ENCODE data around the gene ZNFX1.

The ZNFX1 gene

DNA sequence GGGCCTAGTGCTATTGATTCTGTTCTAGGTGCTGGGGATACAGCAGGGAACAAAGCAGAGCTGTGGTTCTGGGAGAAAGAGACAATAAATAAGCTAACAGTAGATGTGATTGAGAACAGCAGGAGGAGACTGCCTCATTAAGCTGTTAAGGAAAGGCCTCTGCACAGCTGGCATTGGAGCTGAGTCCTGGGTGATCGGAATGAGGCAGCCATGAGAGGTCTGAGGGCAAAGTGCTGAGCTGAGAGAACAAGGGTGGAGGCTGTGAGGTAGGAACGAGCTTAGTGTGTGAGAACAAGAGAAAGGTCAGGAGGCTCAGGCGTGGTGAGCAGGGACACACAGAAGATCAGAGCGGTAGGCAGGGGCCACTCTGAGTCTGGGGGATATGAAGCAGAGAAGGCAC is 40.3 kb downstream of the ZNFX1 start:
- peaks cover 92% of the 10 kb centered on the region for H3K36me3 ChIP-seq (ENCODE audit: control insufficient read depth, insufficient read depth, low read length, severe bottlenecking)
- H3K4me3 ChIP-seq (ENCODE audit: low read length): no peak overlapping the region
- DNase-seq (ENCODE audit: low read depth): no peak
- no peaks in the 10 kb centered on the region for H3K9me3 ChIP-seq (ENCODE audit: control insufficient read depth, low read length)
- no peaks in the 10 kb centered on the region for H3K27me3 ChIP-seq (replicated peaks; ENCODE audit: control insufficient read depth, insufficient read depth, low read length)
- no peaks in the 10 kb centered on the region for H3K4me1 ChIP-seq (ENCODE audit: control insufficient read depth, insufficient read depth, low read length)
- no peak overlapping the region for H3K9ac ChIP-seq (ENCODE audit: low read length)

DNA sequence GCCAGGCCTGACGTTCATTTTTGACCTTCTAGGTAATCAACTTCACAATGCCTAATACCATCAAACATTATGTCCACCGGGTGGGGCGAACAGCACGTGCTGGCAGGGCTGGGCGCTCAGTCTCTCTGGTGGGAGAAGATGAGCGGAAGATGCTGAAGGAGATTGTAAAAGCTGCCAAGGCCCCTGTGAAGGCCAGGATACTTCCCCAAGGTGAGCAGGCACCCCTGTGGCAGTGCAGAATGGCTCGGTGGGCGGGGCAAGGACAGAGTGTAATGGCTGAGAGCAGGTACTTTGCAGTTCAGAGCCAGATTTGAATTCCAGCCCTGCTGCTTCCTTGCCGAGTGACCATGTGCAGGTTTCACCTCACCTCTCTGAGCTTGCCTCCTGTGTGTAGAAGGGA is 41.6 kb downstream of the ZNFX1 start:
- no peak overlapping the region for H3K4me3 ChIP-seq (ENCODE audit: low read length)
- no peak for DNase-seq (ENCODE audit: low read depth)
- H3K9ac ChIP-seq (ENCODE audit: low read length): no peak overlapping the region
- H3K27me3 ChIP-seq (replicated peaks; ENCODE audit: control insufficient read depth, insufficient read depth, low read length): no peaks in the 10 kb centered on the region
- H3K9me3 ChIP-seq (ENCODE audit: control insufficient read depth, low read length): no peaks in the 10 kb centered on the region
- H3K4me1 ChIP-seq (ENCODE audit: control insufficient read depth, insufficient read depth, low read length): no peaks in the 10 kb centered on the region
- H3K36me3 ChIP-seq (ENCODE audit: control insufficient read depth, insufficient read depth, low read length, severe bottlenecking): peaks cover 89% of the 10 kb centered on the region

DNA sequence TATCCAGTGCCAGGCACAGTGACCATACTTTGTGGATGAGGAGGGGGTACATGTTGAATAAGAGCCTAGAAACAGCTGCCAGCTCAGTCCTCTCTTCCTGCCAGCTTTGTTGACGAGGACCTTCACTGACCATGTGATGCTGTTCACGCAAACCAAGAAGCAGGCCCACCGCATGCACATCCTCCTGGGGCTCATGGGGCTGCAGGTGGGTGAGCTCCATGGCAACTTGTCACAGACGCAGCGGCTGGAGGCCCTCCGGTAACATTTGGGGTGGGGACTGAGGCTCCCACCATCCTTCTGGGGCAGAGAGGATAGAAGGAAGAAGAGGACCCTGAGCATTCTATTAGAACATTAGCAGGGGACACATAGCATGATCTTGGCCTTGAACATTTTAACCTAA is 43.0 kb downstream of the ZNFX1 start:
- no peaks in the 10 kb centered on the region for H3K27me3 ChIP-seq (replicated peaks; ENCODE audit: control insufficient read depth, insufficient read depth, low read length)
- DNase-seq (ENCODE audit: low read depth): no peak
- no peaks in the 10 kb centered on the region for H3K9me3 ChIP-seq (ENCODE audit: control insufficient read depth, low read length)
- H3K4me1 ChIP-seq (ENCODE audit: control insufficient read depth, insufficient read depth, low read length): no peaks in the 10 kb centered on the region
- H3K36me3 ChIP-seq (ENCODE audit: control insufficient read depth, insufficient read depth, low read length, severe bottlenecking): peaks cover 91% of the 10 kb centered on the region
- no peak overlapping the region for H3K4me3 ChIP-seq (ENCODE audit: low read length)
- H3K9ac ChIP-seq (ENCODE audit: low read length): no peak overlapping the region

DNA sequence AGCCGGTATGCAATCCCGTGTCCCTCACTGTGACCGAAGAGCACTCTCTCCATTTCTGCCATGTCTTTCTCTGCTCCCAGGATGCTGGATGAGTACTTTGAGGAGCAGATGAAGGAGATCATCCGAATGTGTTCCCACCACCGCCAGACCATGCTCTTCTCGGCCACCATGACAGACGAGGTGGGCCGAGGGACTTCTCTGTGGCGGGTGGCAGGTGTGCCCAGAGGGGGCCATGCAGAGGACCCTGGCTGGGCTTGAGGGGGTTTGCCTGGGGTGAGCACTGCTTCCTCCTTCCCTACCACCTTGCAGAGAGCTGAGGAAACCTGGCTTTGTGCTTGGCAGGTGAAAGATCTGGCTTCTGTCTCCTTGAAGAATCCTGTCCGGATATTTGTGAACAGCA is 44.6 kb downstream of the ZNFX1 start:
- Histone ChIP-seq H3K9me3 (ENCODE audit: control insufficient read depth, low read length) (no peaks in the 10 kb centered on the region), H3K4me3 (ENCODE audit: low read length) (no peak overlapping the region), H3K4me1 (ENCODE audit: control insufficient read depth, insufficient read depth, low read length) (no peaks in the 10 kb centered on the region), H3K9ac (ENCODE audit: low read length) (no peak overlapping the region), H3K36me3 (ENCODE audit: control insufficient read depth, insufficient read depth, low read length, severe bottlenecking) (peaks cover 90% of the 10 kb centered on the region), H3K27me3 (replicated peaks; ENCODE audit: control insufficient read depth, insufficient read depth, low read length) (no peaks in the 10 kb centered on the region)
- DNase-seq (ENCODE audit: low read depth): no peak

GRCh38 chr20:49231471-49231870 is 46.4 kb downstream of the ZNFX1 start:
- H3K36me3 ChIP-seq (ENCODE audit: control insufficient read depth, insufficient read depth, low read length, severe bottlenecking): peaks cover 81% of the 10 kb centered on the region
- H3K4me1 ChIP-seq (ENCODE audit: control insufficient read depth, insufficient read depth, low read length): no peaks in the 10 kb centered on the region
- H3K9ac ChIP-seq (ENCODE audit: low read length): no peak overlapping the region
- DNase-seq (ENCODE audit: low read depth): no peak
- no peak overlapping the region for H3K4me3 ChIP-seq (ENCODE audit: low read length)
- no peaks in the 10 kb centered on the region for H3K27me3 ChIP-seq (replicated peaks; ENCODE audit: control insufficient read depth, insufficient read depth, low read length)
- H3K9me3 ChIP-seq (ENCODE audit: control insufficient read depth, low read length): no peaks in the 10 kb centered on the region

DNA sequence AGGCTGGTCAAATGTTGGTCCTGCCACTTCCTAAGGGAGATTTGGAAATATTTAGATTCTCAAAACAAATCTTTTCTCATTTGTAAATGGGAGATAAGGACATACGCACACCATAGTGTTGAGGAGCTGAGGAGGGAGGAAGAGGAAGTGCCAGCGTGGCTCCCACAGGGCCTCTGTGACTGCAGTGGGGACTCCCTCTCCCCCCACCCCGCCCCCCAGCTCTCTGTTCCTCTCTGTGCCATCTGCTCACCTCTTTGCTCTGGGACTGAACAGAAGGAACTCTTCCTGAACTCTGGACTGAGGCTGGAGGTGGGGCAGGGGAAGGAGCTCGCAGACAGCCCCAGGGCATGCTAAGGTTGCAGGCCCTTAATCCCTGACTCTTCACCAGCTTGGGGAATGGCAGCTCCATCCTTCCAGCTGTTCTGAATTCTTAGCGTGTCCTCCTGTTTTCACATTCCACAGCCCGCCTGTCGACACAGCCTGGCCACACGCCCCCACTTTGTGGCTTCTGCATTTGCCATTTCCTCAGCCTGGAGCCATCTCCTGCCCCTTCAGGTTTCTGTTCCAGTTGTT is 47.2 kb downstream of the ZNFX1 start:
- no peak overlapping the region for H3K4me3 ChIP-seq (ENCODE audit: low read length)
- H3K9ac ChIP-seq (ENCODE audit: low read length): no peak overlapping the region
- H3K9me3 ChIP-seq (ENCODE audit: control insufficient read depth, low read length): no peaks in the 10 kb centered on the region
- peak; percentile 58 for DNase-seq (ENCODE audit: low read depth)
- H3K4me1 ChIP-seq (ENCODE audit: control insufficient read depth, insufficient read depth, low read length): no peaks in the 10 kb centered on the region
- peaks cover 83% of the 10 kb centered on the region for H3K36me3 ChIP-seq (ENCODE audit: control insufficient read depth, insufficient read depth, low read length, severe bottlenecking)
- H3K27me3 ChIP-seq (replicated peaks; ENCODE audit: control insufficient read depth, insufficient read depth, low read length): no peaks in the 10 kb centered on the region

DNA sequence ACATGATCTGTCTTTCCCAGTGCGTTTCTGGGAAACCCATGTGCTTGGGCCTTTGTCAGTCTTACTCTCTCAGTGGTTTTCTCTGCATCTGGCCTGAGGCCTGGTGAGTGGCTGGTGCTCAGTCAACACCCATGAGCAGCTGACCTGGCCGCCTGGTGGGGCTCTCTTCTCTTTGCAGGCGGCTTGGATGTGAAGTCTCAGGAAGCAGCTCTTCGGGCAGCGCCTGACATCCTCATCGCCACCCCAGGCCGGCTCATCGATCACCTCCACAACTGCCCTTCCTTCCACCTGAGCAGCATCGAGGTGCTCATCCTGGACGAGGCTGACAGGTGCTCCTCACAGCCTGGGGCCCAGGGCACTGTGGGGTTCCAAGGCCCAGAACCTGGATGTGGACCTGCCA is 47.8 kb downstream of the ZNFX1 start:
- DNase-seq (ENCODE audit: low read depth): no peak

DNA sequence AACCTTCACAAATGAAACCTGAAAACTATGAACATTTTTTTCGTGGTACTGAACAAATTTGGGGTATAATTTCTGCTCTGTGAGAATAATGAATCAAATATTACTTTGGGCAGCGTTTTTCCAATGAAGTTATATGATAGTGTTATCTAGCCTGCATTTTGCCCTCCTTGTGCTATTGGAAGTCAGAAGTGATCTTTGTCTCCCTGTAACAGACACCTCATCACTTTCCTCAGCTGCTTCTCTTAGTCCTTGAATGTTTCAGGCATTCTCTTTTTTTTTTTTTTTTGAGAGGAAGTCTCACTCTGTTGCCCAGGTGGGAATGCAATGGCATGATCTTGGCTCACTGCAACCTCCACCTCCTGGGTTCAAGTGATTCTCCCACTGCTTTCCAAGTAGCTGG is 48.5 kb downstream of the ZNFX1 start:
- Histone ChIP-seq H3K27me3 (replicated peaks; ENCODE audit: control insufficient read depth, insufficient read depth, low read length) (no peaks in the 10 kb centered on the region), H3K9ac (ENCODE audit: low read length) (no peak overlapping the region), H3K4me3 (ENCODE audit: low read length) (no peak overlapping the region), H3K36me3 (ENCODE audit: control insufficient read depth, insufficient read depth, low read length, severe bottlenecking) (peaks cover 84% of the 10 kb centered on the region), H3K4me1 (ENCODE audit: control insufficient read depth, insufficient read depth, low read length) (no peaks in the 10 kb centered on the region), H3K9me3 (ENCODE audit: control insufficient read depth, low read length) (no peaks in the 10 kb centered on the region)
- DNase-seq (ENCODE audit: low read depth): no peak

More for the DNA sequence above, 47.8 kb downstream of the ZNFX1 start:
- Histone ChIP-seq H3K36me3 (ENCODE audit: control insufficient read depth, insufficient read depth, low read length, severe bottlenecking) (peaks cover 84% of the 10 kb centered on the region), H3K4me1 (ENCODE audit: control insufficient read depth, insufficient read depth, low read length) (no peaks in the 10 kb centered on the region), H3K9ac (ENCODE audit: low read length) (no peak overlapping the region), H3K9me3 (ENCODE audit: control insufficient read depth, low read length) (no peaks in the 10 kb centered on the region), H3K27me3 (replicated peaks; ENCODE audit: control insufficient read depth, insufficient read depth, low read length) (no peaks in the 10 kb centered on the region), H3K4me3 (ENCODE audit: low read length) (no peak overlapping the region)

DNA sequence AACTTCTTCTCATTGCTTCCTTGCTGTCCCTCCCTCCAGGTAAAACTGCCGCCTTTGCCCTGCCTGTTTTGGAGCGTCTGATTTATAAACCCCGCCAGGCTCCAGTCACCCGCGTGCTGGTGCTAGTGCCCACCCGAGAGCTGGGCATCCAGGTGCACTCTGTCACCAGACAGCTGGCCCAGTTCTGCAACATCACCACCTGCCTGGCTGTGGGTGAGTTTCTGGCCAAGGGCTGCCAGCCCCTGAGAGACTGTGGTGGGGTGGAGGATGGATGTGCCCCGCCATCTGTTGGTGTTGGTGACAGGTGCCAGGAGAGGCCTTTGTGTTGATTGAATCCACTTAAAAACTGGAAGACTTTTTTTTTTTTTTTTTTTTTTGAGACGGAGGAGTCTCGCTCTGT is 49.2 kb downstream of the ZNFX1 start:
- Histone ChIP-seq H3K4me1 (ENCODE audit: control insufficient read depth, insufficient read depth, low read length) (no peaks in the 10 kb centered on the region), H3K4me3 (ENCODE audit: low read length) (no peak overlapping the region), H3K36me3 (ENCODE audit: control insufficient read depth, insufficient read depth, low read length, severe bottlenecking) (peaks cover 84% of the 10 kb centered on the region), H3K9me3 (ENCODE audit: control insufficient read depth, low read length) (no peaks in the 10 kb centered on the region), H3K27me3 (replicated peaks; ENCODE audit: control insufficient read depth, insufficient read depth, low read length) (no peaks in the 10 kb centered on the region), H3K9ac (ENCODE audit: low read length) (no peak overlapping the region)
- no peak for DNase-seq (ENCODE audit: low read depth)

DNA sequence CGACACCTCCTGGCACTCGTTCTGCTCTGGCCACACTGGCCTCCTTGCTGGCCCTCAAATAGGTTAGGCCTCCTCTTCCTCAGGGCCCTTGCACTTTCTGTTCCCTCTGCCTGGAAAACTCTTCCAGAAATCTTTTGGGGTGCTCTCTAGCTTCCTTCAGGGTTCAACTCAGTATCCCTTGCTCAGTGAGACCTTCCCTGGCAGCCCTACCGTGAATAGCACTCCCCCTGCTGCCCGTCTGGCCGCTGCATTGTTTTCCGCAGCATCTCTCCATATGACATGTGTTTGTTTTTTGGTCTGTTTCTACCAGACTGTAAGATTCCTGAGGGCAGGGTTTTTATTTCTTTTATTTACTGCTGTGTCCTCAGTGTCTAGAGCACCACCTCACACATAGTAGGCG is 52.0 kb downstream of the ZNFX1 start:
- H3K36me3 ChIP-seq (ENCODE audit: control insufficient read depth, insufficient read depth, low read length, severe bottlenecking): peaks cover 83% of the 10 kb centered on the region
- H3K9ac ChIP-seq (ENCODE audit: low read length): no peak overlapping the region
- H3K4me1 ChIP-seq (ENCODE audit: control insufficient read depth, insufficient read depth, low read length): no peaks in the 10 kb centered on the region
- H3K27me3 ChIP-seq (replicated peaks; ENCODE audit: control insufficient read depth, insufficient read depth, low read length): no peaks in the 10 kb centered on the region
- H3K4me3 ChIP-seq (ENCODE audit: low read length): no peak overlapping the region
- DNase-seq (ENCODE audit: low read depth): no peak
- H3K9me3 ChIP-seq (ENCODE audit: control insufficient read depth, low read length): no peaks in the 10 kb centered on the region

GRCh38 chr20:49219924-49220831 is 57.7 kb downstream of the ZNFX1 start:
- Histone ChIP-seq H3K4me1 (ENCODE audit: control insufficient read depth, insufficient read depth, low read length) (peaks cover 10% of the 10 kb centered on the region), H3K27me3 (replicated peaks; ENCODE audit: control insufficient read depth, insufficient read depth, low read length) (no peaks in the 10 kb centered on the region), H3K4me3 (ENCODE audit: low read length) (peak overlapping the region; percentile 99), H3K9me3 (ENCODE audit: control insufficient read depth, low read length) (no peaks in the 10 kb centered on the region), H3K9ac (ENCODE audit: low read length) (peak overlapping the region; percentile 95), H3K36me3 (ENCODE audit: control insufficient read depth, insufficient read depth, low read length, severe bottlenecking) (peaks cover 37% of the 10 kb centered on the region)
- DNase-seq (ENCODE audit: low read depth): no peak
